WERI-Rb-1 (cell line): ENCODE results near the gene RAPGEF4.
"Not testable (repeated sequence)": the region's sequence is repeated elsewhere in the genome, so short reads cannot be mapped to it uniquely, and the experiment has no call there.

Experiments
- DNase-seq: peaks from one replicate; pipeline ENCODE4 v3.0.0-alpha.2; 2020
- H3K27ac ChIP-seq: fragments of 250-450 bp; sonication (Bioruptor Pico); 2 replicates; pipeline ENCODE4 v1.5.1; 2020; ENCODE audit warnings: mild to moderate bottlenecking, moderate library complexity
- H3K27me3 ChIP-seq: fragments of 250-450 bp; sonication (Bioruptor Pico); 2 replicates; pipeline ENCODE4 v1.5.1; 2021; ENCODE audit warnings: mild to moderate bottlenecking, low read depth, moderate library complexity; ENCODE audit not compliant: insufficient read depth, severe bottlenecking
- H3K36me3 ChIP-seq: fragments of 250-450 bp; sonication (Bioruptor Pico); 2 replicates; pipeline ENCODE4 v1.5.1; 2020; ENCODE audit warnings: mild to moderate bottlenecking, moderate library complexity
- H3K4me3 ChIP-seq: 2 replicates; pipeline ENCODE4 v1.5.1; 2011; ENCODE audit warnings: low read depth, mild to moderate bottlenecking, control low read depth, low read length
- H3K9me3 ChIP-seq: fragments of 250-450 bp; sonication (Bioruptor Pico); 2 replicates; pipeline ENCODE4 v1.5.1; 2021; ENCODE audit warnings: mild to moderate bottlenecking, moderate library complexity; ENCODE audit not compliant: severe bottlenecking
- CTCF ChIP-seq: IDR thresholded peaks from 2 replicates; pipeline ENCODE4 v1.5.1; 2011; ENCODE audit warnings: low read depth, mild to moderate bottlenecking, control low read depth, inconsistent platforms, low read length

Gene RAPGEF4

GRCh38 chr2:172791953-172792352, 56.3 kb downstream of the RAPGEF4 start:
- Histone ChIP-seq H3K9me3 (no peaks in the 10 kb centered on the region), H3K27ac (no peak overlapping the region), H3K4me3 (no peak overlapping the region), H3K36me3 (no peaks in the 10 kb centered on the region), H3K27me3 (no peaks in the 10 kb centered on the region)
- DNase-seq, result no peak
- TF ChIP-seq CTCF, result no peak

DNA sequence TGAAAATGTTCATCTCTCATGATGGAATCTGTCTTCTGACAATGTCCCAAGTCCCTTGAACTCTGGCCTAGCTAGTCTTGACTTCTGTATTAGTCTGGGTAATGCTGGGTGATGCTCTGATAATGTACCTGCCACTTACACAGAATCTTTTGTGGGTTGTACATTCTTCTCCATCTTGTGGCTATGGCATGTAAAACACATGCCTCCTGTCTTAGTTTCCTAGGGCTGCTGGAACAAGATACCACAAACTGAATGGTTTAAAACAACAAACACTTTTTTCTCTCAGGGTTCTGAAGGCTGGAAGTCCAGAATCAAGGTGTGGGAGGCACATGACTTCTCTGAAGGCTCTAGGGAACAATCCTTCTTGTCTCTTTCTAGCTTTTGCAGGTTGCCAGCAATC, 57.1 kb downstream of the RAPGEF4 start:
- Histone ChIP-seq H3K36me3 (no peaks in the 10 kb centered on the region), H3K4me3 (no peak overlapping the region), H3K27ac (no peak overlapping the region), H3K27me3 (no peaks in the 10 kb centered on the region), H3K9me3 (no peaks in the 10 kb centered on the region)
- DNase-seq, result no peak
- no peak for TF ChIP-seq CTCF

DNA sequence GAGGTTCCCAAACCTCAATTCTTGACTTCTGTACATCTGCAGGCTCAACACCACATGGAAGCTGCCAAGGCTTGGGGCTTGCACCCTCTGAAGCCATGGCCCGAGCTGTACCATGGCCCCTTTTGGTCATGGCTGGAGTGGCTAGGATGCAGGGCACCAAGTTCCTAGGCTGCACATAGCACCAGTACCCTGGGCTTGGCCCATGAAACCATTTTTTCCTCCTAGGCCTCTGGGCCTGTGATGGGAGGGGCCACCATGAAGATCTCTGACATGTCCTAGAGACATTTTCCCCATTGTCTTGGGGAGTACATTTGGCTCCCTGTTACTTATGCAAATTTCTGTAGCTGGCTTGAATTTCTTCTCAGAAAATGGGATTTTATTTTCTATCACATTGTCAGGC, 67.7 kb downstream of the RAPGEF4 start:
- not testable (repeated sequence) for DNase-seq

DNA sequence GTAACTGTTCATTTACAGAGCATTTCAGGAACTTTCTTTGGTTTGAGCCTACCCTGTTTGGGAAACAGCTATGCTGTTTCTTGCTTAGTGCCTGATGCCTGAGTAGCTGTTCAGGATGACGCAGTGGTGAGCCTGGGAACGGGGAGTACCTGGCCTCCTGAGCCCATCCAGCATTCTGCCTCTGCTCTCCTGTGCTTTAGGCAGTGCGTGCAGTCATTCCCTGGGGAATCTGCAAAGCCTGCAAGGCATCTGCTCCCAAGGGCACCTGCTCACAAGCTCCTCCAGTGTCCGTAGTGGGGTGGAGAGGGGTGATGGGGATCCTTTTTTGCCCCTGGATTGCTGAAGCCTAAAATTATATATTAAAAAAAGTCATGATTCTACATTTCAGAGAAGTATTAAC, 68.8 kb downstream of the RAPGEF4 start:
- no peaks in the 10 kb centered on the region for H3K36me3 ChIP-seq
- no peak overlapping the region for H3K27ac ChIP-seq
- no peak for DNase-seq
- peaks cover 9% of the 10 kb centered on the region for H3K9me3 ChIP-seq
- no peaks in the 10 kb centered on the region for H3K27me3 ChIP-seq
- H3K4me3 ChIP-seq, result no peak overlapping the region
- TF ChIP-seq CTCF, result no peak

More for the DNA sequence above, 67.7 kb downstream of the RAPGEF4 start:
- H3K27me3 ChIP-seq, H3K36me3 ChIP-seq, H3K4me3 ChIP-seq, H3K27ac ChIP-seq, H3K9me3 ChIP-seq: not testable (repeated sequence)

DNA sequence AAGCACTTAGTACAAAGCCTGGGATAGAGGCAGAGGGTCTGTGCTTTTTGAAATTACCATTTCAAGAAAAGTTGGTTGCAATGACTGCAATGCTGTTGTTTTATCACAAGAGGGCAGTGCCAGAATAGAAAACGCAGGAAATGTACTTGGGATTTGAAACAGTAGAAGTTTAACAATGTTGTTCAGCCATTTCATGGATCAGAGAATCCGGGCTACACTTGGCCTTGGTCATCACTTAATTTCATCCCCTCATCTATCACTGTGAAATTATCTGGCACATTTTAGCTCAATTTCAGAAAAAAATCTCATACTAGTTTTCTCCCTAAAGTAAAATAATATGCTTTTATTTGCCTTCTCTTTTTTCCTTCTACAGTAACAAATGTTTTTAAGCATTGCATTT, 70.8 kb downstream of the RAPGEF4 start:
- Histone ChIP-seq H3K9me3 (peaks cover 9% of the 10 kb centered on the region), H3K36me3 (no peaks in the 10 kb centered on the region), H3K27ac (no peak overlapping the region), H3K4me3 (no peak overlapping the region), H3K27me3 (no peaks in the 10 kb centered on the region)
- TF ChIP-seq CTCF, result peak; percentile 66
- DNase-seq, result no peak

DNA sequence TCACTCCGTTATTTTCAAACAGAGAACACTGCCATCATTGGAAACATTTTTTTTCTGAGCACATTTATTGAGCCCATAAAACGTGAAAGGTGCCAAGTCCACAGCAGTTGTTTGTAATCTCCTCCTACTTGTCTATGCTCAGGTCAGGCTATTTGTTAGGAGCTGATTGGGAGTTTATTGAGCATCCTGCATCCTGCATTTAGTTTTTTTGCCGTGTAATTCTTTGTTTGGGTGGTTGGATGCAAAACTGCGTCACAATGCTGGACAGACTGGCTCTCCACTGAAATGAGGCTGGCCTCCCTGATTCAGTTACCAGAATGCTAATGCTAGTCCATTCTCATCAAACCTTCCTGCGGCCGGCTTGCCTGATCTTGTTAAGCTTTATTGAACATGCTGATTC, 71.4 kb downstream of the RAPGEF4 start:
- peaks cover 9% of the 10 kb centered on the region for H3K9me3 ChIP-seq
- no peak for TF ChIP-seq CTCF
- no peaks in the 10 kb centered on the region for H3K27me3 ChIP-seq
- no peaks in the 10 kb centered on the region for H3K36me3 ChIP-seq
- no peak overlapping the region for H3K4me3 ChIP-seq
- no peak overlapping the region for H3K27ac ChIP-seq
- DNase-seq, result peak; percentile 18
